Measurements from ENCODE around the gene KLHL29. TPM values are rescaled to one million over a fixed set of nuclear protein-coding genes. Genes with fewer than 3 reads are reported as not detected.
A peak's percentile ranks its signal among the peaks of the same experiment; 100 is the strongest.

KLHL29 gene
- total RNA-seq, 1 donor from 2014 or later: 5.5 TPM

DNA sequence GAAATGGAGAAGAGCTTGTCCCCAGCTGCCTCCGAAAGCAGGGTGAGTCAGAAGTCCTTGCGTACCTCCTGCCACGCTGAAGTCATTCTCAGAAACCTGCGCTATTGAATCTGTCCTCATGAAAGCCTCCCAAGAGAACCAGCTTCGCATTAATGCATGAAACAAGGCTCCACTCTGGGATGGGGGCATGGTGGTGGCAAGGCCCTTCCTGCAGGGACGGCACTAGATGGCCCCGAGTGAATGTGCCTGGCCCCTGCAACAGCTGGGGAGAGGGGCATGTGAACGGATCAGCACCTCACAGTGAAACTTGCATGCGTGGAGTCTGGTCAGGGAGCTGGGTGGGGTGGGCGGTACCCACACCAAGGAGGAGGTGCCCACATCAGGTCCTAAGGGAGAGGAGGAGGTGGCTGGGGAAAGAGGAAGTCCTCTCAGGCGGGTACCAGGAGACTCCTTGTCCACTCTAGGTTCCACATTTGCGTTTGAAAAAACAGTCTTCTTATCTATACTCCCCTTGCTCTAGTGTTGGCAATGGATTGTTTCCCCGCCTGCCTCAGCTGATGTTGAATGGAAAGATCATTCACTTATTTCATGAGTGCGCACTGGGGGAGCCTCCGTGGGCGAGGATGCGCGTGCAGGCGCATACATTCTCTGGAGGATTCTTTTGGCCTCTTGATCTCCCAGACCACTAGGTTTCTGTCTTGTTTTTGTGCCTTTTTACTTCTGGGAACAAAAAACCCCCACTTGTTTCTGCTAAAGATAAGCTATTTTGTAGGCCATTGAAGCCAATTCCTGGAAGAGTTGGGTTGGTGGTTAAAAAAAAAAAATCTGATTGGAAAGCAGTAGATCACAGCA lies 104.7 kb downstream of the KLHL29 start:
- DNase-seq (ENCODE audit: low read depth): peak; percentile 18
- H4K20me1 ChIP-seq (ENCODE audit: insufficient read depth, low read length): peaks cover 26% of the 10 kb centered on the region

DNA sequence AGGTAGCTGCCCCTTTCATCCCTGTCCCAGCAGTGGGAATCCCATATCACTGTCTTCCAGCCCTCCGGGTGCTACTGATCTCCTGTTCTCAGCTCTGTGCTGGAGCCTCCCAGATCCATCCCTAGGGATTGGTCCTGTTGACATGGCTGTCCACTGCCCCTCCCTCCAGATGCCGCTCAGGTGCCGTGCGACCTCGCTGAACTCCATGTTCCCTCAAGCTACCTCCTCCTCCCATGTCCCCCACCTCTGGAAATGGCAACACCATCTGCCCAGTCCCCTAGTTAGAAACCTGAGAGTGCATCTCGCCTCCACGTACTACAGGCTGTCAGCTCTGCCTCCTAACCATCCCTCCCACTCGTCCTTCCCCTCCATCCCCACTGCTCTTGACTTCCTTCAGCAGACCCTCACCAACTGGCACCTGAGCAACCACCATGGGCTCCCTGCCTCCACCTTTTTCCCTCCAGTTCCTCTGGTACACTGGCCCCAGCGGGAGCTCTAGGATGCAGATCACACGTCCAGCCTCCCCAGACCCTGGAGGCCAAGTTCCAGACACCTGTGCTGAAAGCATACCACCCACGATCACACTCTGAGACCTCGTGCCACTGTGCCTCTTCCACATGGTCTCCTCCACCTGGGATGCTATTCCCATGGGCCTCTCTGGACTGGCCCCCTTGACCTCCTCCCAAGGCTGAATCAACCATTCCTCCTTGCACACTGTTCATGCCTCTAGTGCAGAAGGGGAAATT lies 106.8 kb downstream of the KLHL29 start:
- DNase-seq (ENCODE audit: low read depth): no peak
- no peak overlapping the region for H3K4me3 ChIP-seq (ENCODE audit: insufficient read depth, low read depth, low read length)
- Mint-ChIP-seq H3K4me1 (ENCODE audit: low read depth, unreplicated experiment) (peaks cover 20% of the 10 kb centered on the region), H3K27me3 (ENCODE audit: low read depth, unreplicated experiment) (peaks cover 92% of the 10 kb centered on the region), H3K4me3 (ENCODE audit: unreplicated experiment) (no peak overlapping the region), H3K9me3 (ENCODE audit: unreplicated experiment) (peaks cover 3% of the 10 kb centered on the region), H3K36me3 (ENCODE audit: low read depth, unreplicated experiment) (peaks cover 8% of the 10 kb centered on the region), H3K27ac (ENCODE audit: unreplicated experiment) (no peak overlapping the region)
- H3K36me3 ChIP-seq (ENCODE audit: insufficient read depth, low read length): no peaks in the 10 kb centered on the region
- no peak overlapping the region for H3K27ac ChIP-seq (ENCODE audit: low read depth, low read length)
- peaks cover 4% of the 10 kb centered on the region for H3K4me1 ChIP-seq (ENCODE audit: insufficient read depth, low read length)
- no peak overlapping the region for H3K4me2 ChIP-seq (ENCODE audit: low read length)
- no peaks in the 10 kb centered on the region for H3K79me2 ChIP-seq (ENCODE audit: insufficient read depth, low read length)
- H3K9ac ChIP-seq (ENCODE audit: low read length): no peak overlapping the region
- no peak for FAIRE-seq
- TF ChIP-seq EZH2 (IDR thresholded peaks at IDR 0.05; ENCODE audit: insufficient read depth, low read length): no peak
- TF ChIP-seq, protein P1, sequence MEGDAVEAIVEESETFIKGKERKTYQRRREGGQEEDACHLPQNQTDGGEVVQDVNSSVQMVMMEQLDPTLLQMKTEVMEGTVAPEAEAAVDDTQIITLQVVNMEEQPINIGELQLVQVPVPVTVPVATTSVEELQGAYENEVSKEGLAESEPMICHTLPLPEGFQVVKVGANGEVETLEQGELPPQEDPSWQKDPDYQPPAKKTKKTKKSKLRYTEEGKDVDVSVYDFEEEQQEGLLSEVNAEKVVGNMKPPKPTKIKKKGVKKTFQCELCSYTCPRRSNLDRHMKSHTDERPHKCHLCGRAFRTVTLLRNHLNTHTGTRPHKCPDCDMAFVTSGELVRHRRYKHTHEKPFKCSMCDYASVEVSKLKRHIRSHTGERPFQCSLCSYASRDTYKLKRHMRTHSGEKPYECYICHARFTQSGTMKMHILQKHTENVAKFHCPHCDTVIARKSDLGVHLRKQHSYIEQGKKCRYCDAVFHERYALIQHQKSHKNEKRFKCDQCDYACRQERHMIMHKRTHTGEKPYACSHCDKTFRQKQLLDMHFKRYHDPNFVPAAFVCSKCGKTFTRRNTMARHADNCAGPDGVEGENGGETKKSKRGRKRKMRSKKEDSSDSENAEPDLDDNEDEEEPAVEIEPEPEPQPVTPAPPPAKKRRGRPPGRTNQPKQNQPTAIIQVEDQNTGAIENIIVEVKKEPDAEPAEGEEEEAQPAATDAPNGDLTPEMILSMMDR (IDR thresholded peaks at IDR 0.05; ENCODE audit: insufficient read depth, low read depth, low read length): no peak
- no peak overlapping the region for H2AFZ ChIP-seq (ENCODE audit: low read depth, low read length)
- no peaks in the 10 kb centered on the region for H3K9me3 ChIP-seq (ENCODE audit: insufficient read depth, low read depth, low read length)
- H3K27me3 ChIP-seq (ENCODE audit: insufficient read depth, low read length): peaks cover 44% of the 10 kb centered on the region
- H4K20me1 ChIP-seq (ENCODE audit: insufficient read depth, low read length): peaks cover 33% of the 10 kb centered on the region

More for the DNA sequence above, 104.7 kb downstream of the KLHL29 start:
- Mint-ChIP-seq H3K27ac (ENCODE audit: unreplicated experiment) (no peak overlapping the region), H3K27me3 (ENCODE audit: low read depth, unreplicated experiment) (peaks cover 92% of the 10 kb centered on the region), H3K4me3 (ENCODE audit: unreplicated experiment) (no peak overlapping the region), H3K4me1 (ENCODE audit: low read depth, unreplicated experiment) (peaks cover 21% of the 10 kb centered on the region), H3K9me3 (ENCODE audit: unreplicated experiment) (peaks cover 5% of the 10 kb centered on the region), H3K36me3 (ENCODE audit: low read depth, unreplicated experiment) (peaks cover 8% of the 10 kb centered on the region)
- no peak overlapping the region for H3K9ac ChIP-seq (ENCODE audit: low read length)
- H3K79me2 ChIP-seq (ENCODE audit: insufficient read depth, low read length): no peaks in the 10 kb centered on the region
- H3K4me1 ChIP-seq (ENCODE audit: insufficient read depth, low read length): no peaks in the 10 kb centered on the region
- no peak overlapping the region for H2AFZ ChIP-seq (ENCODE audit: low read depth, low read length)
- H3K36me3 ChIP-seq (ENCODE audit: insufficient read depth, low read length): no peaks in the 10 kb centered on the region
- H3K27me3 ChIP-seq (ENCODE audit: insufficient read depth, low read length): peaks cover 39% of the 10 kb centered on the region
- H3K27ac ChIP-seq (ENCODE audit: low read depth, low read length): no peak overlapping the region
- H3K4me3 ChIP-seq (ENCODE audit: insufficient read depth, low read depth, low read length): no peak overlapping the region
- no peak overlapping the region for H3K4me2 ChIP-seq (ENCODE audit: low read length)
- no peaks in the 10 kb centered on the region for H3K9me3 ChIP-seq (ENCODE audit: insufficient read depth, low read depth, low read length)
- no peak for TF ChIP-seq EZH2 (IDR thresholded peaks at IDR 0.05; ENCODE audit: insufficient read depth, low read length)
- TF ChIP-seq, protein P1 (IDR thresholded peaks at IDR 0.05; ENCODE audit: insufficient read depth, low read depth, low read length): no peak
- FAIRE-seq: no peak
